Body of pancreas (tissue), 4 donors: ENCODE data around the gene ADAM17.

Experiments used
- POLR2A ChIP-seq, 3 donors: fragments of 450-650 bp; IDR thresholded peaks; one replicate each; pipeline ENCODE4 v1.6.1; 2016; ENCODE audit warnings: antibody characterized with exemption in 3 of 3, mild to moderate bottlenecking in 2 of 3
- TF ChIP-seq, protein P1 (sequence below), 7 experiments: fragments of 450-650 bp in 4 of 7; fragments of 200-600 bp in 3 of 7; sonication (generic) in 3 of 7; IDR thresholded peaks; one replicate each; pipeline ENCODE4 v1.5.1; 2016 to 2019; ENCODE audit warnings: antibody characterized with exemption in 7 of 7

DNA sequence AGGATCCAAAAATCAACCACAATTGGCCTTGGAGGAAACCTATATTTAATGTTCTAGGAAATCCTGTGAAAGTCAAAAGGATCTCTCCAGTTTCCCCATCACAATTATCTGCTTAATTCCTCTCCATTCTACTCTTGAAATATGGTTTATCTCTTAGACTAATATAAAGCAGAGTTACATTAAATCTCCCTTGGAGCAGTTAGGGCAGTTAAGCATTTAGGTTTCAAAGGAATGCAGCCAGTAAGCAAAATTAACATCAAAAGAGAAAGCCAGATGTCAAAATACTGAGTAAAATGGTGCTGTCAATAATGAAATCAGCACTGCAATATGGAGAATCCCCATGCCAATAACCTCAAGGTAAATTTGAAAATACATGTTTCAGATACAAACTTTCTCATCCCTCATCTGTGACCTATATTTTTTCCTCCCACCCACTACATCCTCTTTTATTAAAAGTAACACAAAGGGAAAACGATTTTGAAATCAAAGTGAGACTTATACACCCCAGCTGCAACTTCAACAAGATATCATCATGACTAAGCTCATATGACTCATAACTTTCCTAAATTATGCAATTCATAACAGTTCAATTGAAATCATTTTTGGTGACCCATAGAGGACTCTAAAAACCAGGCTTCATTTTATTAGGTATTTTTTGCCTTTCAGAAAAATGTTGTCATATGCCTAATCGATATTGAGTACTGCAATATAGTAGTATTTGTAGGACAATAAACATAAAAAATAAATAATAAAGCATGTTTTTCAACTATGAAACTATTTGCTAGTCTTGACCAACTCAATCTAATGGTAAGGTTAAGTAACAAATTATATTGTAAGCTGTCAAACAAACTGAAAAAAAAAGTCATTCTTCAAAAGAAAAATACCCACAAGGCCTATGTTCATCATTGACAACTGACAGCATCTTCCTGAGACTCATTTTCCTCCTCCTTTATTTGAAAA is 3.1 kb downstream of the ADAM17 start:
- TF ChIP-seq POLR2A (IDR thresholded peaks at IDR 0.05) = no peak
- TF ChIP-seq, protein P1, sequence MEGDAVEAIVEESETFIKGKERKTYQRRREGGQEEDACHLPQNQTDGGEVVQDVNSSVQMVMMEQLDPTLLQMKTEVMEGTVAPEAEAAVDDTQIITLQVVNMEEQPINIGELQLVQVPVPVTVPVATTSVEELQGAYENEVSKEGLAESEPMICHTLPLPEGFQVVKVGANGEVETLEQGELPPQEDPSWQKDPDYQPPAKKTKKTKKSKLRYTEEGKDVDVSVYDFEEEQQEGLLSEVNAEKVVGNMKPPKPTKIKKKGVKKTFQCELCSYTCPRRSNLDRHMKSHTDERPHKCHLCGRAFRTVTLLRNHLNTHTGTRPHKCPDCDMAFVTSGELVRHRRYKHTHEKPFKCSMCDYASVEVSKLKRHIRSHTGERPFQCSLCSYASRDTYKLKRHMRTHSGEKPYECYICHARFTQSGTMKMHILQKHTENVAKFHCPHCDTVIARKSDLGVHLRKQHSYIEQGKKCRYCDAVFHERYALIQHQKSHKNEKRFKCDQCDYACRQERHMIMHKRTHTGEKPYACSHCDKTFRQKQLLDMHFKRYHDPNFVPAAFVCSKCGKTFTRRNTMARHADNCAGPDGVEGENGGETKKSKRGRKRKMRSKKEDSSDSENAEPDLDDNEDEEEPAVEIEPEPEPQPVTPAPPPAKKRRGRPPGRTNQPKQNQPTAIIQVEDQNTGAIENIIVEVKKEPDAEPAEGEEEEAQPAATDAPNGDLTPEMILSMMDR (IDR thresholded peaks at IDR 0.05) = no peak
